NK-92 (cell line): ENCODE measurements around the gene TIGD4.
"Not testable (repeated sequence)": the region's sequence is repeated elsewhere in the genome, so short reads cannot be mapped to it uniquely, and the experiment has no call there.

Experiments
- DNase-seq: peaks from one replicate; lab custom pipeline; 2025; ENCODE audit not compliant: unreplicated experiment; lab: John Stamatoyannopoulos, UW

TIGD4 gene

GRCh38 chr4:152784490-152785350 lies 5.2 kb upstream of the TIGD4 start:
- DNase-seq = no peak

GRCh38 chr4:152780267-152780778 lies 793 bp upstream of the TIGD4 start:
- DNase-seq = no peak

- no peak for DNase-seq
Observed at GRCh38 chr4:152778656-152779512, 646 bp downstream of the TIGD4 start.

- DNase-seq = no peak
Observed at GRCh38 chr4:152777488-152777887, 2.0 kb downstream of the TIGD4 start.

DNA sequence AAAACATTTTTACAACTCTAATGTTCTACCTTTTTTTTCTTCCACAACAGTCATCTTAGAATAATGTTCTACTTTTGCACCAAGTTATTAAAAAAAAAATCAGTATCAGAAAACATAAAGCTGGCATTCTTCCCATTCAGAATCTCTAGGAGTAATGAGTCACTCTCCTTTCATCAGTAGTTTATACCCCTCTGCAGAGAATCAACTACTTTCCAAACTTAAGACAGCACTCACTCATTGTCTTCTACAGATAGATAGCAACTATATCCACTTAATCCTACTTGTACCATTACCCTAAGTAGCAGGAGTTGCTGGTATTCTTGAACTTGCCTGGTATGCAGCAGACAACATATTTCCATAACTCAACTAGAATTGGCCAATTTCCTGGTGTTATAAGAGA lies 3.2 kb downstream of the TIGD4 start:
- no peak for DNase-seq

- DNase-seq = no peak
Observed at GRCh38 chr4:152773953-152774352, 5.6 kb downstream of the TIGD4 start.

- DNase-seq = no peak
Observed at GRCh38 chr4:152773339-152773738, 6.2 kb downstream of the TIGD4 start.

- no peak for DNase-seq
Observed at GRCh38 chr4:152771741-152772533, 7.6 kb downstream of the TIGD4 start.

- not testable (repeated sequence) for DNase-seq
Observed at GRCh38 chr4:152765069-152765737, 14.3 kb downstream of the TIGD4 start.

DNA sequence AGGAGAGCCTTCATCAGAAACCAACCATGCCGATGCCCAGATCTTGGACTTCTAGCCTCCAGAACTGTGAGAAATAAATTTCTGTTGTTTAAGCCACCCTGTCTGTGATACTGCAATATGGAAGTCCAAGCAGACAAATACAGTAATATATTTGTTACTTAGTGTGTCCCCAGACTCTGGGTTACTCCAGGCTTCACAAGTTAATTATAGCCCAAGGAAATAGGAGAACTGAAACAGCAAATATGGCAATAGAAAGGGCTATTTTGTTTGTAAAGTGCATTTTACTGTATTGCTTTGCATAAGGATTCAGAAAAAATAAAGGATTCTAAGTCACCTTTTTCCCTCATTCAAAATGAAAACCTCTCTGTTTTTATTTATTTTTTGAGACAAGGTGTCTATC lies 15.7 kb downstream of the TIGD4 start:
- DNase-seq = no peak

DNA sequence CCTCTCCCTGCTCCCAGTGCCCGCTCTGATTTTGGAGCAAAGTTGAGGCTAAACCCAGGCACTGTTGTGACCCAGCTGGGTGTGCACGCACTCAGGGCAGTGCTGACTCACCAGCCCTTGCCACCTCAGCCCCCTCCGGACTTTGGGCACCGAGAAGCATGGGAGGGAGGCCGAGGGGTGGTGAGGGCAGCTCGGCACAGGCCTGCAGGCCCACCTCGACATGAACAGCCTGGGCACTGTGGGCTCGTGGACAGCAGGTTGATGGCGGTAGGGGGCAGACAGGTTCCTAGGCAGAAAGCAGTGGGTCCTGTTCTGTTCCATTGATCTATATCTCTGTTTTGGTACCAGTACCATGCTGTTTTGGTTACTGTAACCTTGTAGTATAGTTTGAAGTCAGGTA lies 30.9 kb downstream of the TIGD4 start:
- DNase-seq = no peak

GRCh38 chr4:152747444-152747843 lies 32.1 kb downstream of the TIGD4 start:
- DNase-seq = no peak

GRCh38 chr4:152738827-152739226 lies 40.7 kb downstream of the TIGD4 start:
- DNase-seq = no peak

GRCh38 chr4:152735906-152736305 lies 43.6 kb downstream of the TIGD4 start:
- no peak for DNase-seq

DNA sequence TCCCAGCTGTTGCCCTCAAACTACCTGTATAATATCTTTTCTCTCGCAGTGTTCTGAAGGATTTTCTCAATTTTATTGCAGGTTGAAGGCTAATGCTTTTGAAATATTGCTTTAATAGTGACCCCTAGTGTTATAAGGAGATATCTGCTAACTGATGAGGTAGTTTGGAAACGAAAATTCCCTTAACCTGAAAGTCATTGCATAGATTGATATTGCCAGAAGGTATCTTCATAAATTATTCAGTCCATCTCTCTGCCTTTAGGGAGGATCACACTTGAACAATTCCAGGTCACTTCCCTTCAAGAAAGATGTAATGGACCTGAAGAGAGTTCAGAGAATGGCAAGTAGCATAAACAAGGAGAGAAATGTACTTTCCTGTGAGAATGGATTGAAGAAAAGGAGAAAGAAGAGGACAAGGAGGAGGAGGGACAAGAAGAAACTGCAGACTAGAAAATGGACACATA lies 44.1 kb downstream of the TIGD4 start:
- no peak for DNase-seq

DNA sequence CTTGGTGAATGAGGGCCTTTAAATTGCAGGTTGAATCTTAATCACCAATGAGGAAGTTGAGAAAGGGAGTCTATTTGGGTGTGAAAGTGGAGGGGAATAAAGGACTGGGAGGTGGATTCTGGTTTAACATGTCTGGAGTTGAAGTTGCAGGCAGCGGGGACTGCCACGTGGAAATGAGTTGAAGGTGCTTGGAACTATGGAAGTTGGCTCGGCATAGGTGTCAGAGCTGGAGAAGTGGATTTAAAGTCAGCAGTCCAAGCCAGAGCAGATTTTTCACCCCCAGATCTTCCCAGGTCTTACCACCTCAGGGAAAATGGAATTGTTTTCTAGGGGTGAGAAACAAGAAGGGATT lies 44.9 kb downstream of the TIGD4 start:
- no peak for DNase-seq

DNA sequence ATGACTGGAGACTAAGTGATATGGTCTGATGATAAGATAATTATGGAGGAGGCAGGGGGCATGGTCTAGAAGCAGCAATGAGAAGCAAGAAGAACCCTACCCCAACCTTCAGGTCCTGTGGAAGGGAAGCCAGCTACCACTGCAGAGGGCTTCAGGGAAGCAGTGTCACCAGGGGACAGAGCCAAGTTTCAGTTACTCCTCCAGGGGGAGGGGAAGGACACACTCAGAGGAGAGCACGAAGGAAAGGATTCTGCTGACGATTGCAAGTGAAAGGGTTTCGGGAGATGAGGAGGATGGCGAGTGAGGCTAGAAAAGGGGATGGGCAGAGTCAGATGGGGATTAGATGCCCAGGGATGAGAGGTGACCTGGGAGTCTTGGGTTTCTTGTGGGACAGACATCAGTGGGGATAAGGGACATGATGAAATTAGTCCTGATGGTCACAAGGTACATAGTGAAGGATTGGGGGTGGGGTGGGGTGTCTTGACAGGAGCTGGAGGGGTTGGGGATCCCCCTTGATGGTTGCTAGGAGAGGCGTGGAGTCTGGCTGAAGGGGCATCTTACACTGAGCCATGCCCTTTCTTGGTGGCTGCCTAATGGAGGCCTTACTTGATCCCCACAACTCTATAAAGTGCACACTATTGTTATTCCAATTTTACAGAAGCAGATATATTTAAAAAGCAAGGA lies 45.4 kb downstream of the TIGD4 start:
- no peak for DNase-seq

- DNase-seq = no peak
Observed at GRCh38 chr4:152731997-152732396, 47.5 kb downstream of the TIGD4 start.

- no peak for DNase-seq
Observed at GRCh38 chr4:152729466-152729865, 50.1 kb downstream of the TIGD4 start.

GRCh38 chr4:152728343-152728742 lies 51.2 kb downstream of the TIGD4 start:
- no peak for DNase-seq
